DOHH2 (cell line): ENCODE data around the gene TACR2.

Experiments
- H3F3A ChIP-seq: fragments of 200-600 bp; sonication (generic), shearing (Covaris generic); 2 replicates; pipeline ENCODE4 v1.6.0; 2016; ENCODE audit warnings: antibody characterized with exemption, mild to moderate bottlenecking; ENCODE audit not compliant: control insufficient read depth, insufficient read depth
- H3K27ac ChIP-seq: fragments of 200-600 bp; sonication (generic); 2 replicates; pipeline ENCODE4 v1.5.1; 2014; ENCODE audit warnings: low read depth, mild to moderate bottlenecking, low read length, moderate library complexity
- H3K27me3 ChIP-seq: fragments of 200-600 bp; sonication (generic); 2 replicates; pipeline ENCODE4 v1.6.1; 2014; ENCODE audit warnings: mild to moderate bottlenecking, low read length, mixed read lengths; ENCODE audit not compliant: control insufficient read depth
- H3K36me3 ChIP-seq: fragments of 200-600 bp; sonication (generic); 2 replicates; pipeline ENCODE4 v1.6.1; 2014; ENCODE audit warnings: mild to moderate bottlenecking, low read length, moderate library complexity, mixed read lengths; ENCODE audit not compliant: control insufficient read depth
- H3K4me1 ChIP-seq: fragments of 200-600 bp; sonication (generic); 2 replicates; pipeline ENCODE4 v1.6.1; 2014; ENCODE audit warnings: mild to moderate bottlenecking, low read length, mixed read lengths; ENCODE audit not compliant: control insufficient read depth
- H3K4me2 ChIP-seq: fragments of 200-600 bp; sonication (generic); 2 replicates; pipeline ENCODE4 v1.6.0; 2014; ENCODE audit warnings: mild to moderate bottlenecking, low read length, moderate library complexity
- H3K4me3 ChIP-seq: fragments of 200-600 bp; sonication (generic); 2 replicates; pipeline ENCODE4 v1.5.1; 2014; ENCODE audit warnings: mild to moderate bottlenecking, low read length, mixed read lengths
- H3K79me2 ChIP-seq: fragments of 200-600 bp; sonication (generic); 2 replicates; pipeline ENCODE4 v1.6.1; 2014; ENCODE audit warnings: mild to moderate bottlenecking, low read length, mixed read lengths; ENCODE audit not compliant: control insufficient read depth
- H3K9me2 ChIP-seq: fragments of 200-600 bp; sonication (generic); replicated peaks from 2 replicates; pipeline ENCODE4 v1.6.1; 2014; ENCODE audit warnings: mild to moderate bottlenecking, low read length, mixed read lengths; ENCODE audit not compliant: control insufficient read depth
- H3K9me3 ChIP-seq: fragments of 200-600 bp; sonication (generic); 2 replicates; pipeline ENCODE4 v1.6.1; 2014; ENCODE audit warnings: antibody characterized with exemption, low read length, mixed read lengths; ENCODE audit not compliant: control insufficient read depth, insufficient read depth
- H4K20me1 ChIP-seq: fragments of 200-600 bp; sonication (generic); 2 replicates; pipeline ENCODE4 v1.6.0; 2014; ENCODE audit warnings: low read depth, mild to moderate bottlenecking, antibody characterized with exemption, low read length, moderate library complexity; ENCODE audit not compliant: control insufficient read depth, insufficient read depth
- EZH2phosphoT487 ChIP-seq: fragments of 200-600 bp; sonication (generic); IDR thresholded peaks from 2 replicates; pipeline ENCODE4 v1.6.1; 2017; ENCODE audit warnings: borderline replicate concordance, mild to moderate bottlenecking, antibody characterized with exemption, low read length, moderate library complexity, mixed read lengths
- TF ChIP-seq, protein P1 (sequence below): fragments of 200-600 bp; sonication (generic); IDR thresholded peaks from one replicate; pipeline ENCODE4 v1.5.1; 2014; ENCODE audit warnings: antibody characterized with exemption, mild to moderate bottlenecking, low read depth, low read length; ENCODE audit not compliant: poor library complexity, severe bottlenecking

The TACR2 gene

DNA sequence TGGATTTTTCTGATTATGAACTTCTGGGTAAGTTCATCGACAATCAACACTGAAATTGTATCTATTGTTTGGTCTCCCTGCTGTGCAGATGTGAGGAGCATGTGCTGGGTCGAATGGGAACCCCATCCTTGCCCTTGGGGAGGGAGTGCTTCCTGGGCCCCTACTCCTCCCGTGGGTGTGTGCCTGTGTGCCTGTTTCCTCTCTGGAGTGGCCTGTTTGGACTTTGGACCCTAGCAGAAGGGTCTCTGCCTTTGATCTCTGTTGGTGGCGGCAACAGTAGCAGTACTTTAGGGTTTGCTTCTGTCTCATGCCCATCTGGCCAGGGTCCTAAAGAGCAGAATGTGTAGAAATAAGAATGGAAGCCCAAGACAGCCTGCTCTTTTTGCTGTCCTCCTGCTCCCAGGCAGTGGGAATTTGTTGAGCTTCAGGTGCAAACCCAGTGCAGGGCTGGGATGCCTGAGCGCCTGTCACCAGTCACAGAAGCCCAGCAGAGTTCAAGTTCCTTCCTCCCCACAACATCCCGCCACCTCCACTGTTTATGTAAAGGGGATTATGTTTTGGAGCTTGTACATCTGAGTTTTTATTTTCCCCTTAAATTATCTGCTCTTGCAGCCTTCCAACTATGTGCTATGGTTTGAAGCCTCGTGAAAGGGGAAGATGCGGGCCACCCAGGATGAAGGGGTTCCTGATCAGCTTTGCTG lies 1.5 kb upstream of the TACR2 start:
- Histone ChIP-seq H3K4me1 (no peaks in the 10 kb centered on the region), H3K36me3 (no peaks in the 10 kb centered on the region), H3K27ac (no peak overlapping the region), H3K79me2 (no peaks in the 10 kb centered on the region), H3F3A (no peaks in the 10 kb centered on the region), H3K9me3 (no peaks in the 10 kb centered on the region), H3K9me2 (no peaks in the 10 kb centered on the region), H4K20me1 (no peaks in the 10 kb centered on the region), H3K27me3 (0 out of 2 replicates have a peak, but pooled peaks cover 8% of the 10 kb centered on the region), H3K4me3 (no peak overlapping the region), H3K4me2 (no peak overlapping the region)
- TF ChIP-seq EZH2phosphoT487 = no peak

GRCh38 chr10:69417542-69417941 lies 824 bp upstream of the TACR2 start:
- Histone ChIP-seq H3K4me1 (no peaks in the 10 kb centered on the region), H3K9me3 (no peaks in the 10 kb centered on the region), H3K4me3 (no peak overlapping the region), H4K20me1 (no peaks in the 10 kb centered on the region), H3K4me2 (no peak overlapping the region), H3K79me2 (no peaks in the 10 kb centered on the region), H3K36me3 (no peaks in the 10 kb centered on the region), H3F3A (no peaks in the 10 kb centered on the region), H3K27ac (no peak overlapping the region), H3K9me2 (no peaks in the 10 kb centered on the region), H3K27me3 (0 out of 2 replicates have a peak, but pooled peaks cover 8% of the 10 kb centered on the region)
- TF ChIP-seq, protein P1, sequence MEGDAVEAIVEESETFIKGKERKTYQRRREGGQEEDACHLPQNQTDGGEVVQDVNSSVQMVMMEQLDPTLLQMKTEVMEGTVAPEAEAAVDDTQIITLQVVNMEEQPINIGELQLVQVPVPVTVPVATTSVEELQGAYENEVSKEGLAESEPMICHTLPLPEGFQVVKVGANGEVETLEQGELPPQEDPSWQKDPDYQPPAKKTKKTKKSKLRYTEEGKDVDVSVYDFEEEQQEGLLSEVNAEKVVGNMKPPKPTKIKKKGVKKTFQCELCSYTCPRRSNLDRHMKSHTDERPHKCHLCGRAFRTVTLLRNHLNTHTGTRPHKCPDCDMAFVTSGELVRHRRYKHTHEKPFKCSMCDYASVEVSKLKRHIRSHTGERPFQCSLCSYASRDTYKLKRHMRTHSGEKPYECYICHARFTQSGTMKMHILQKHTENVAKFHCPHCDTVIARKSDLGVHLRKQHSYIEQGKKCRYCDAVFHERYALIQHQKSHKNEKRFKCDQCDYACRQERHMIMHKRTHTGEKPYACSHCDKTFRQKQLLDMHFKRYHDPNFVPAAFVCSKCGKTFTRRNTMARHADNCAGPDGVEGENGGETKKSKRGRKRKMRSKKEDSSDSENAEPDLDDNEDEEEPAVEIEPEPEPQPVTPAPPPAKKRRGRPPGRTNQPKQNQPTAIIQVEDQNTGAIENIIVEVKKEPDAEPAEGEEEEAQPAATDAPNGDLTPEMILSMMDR = no peak
- no peak for TF ChIP-seq EZH2phosphoT487

DNA sequence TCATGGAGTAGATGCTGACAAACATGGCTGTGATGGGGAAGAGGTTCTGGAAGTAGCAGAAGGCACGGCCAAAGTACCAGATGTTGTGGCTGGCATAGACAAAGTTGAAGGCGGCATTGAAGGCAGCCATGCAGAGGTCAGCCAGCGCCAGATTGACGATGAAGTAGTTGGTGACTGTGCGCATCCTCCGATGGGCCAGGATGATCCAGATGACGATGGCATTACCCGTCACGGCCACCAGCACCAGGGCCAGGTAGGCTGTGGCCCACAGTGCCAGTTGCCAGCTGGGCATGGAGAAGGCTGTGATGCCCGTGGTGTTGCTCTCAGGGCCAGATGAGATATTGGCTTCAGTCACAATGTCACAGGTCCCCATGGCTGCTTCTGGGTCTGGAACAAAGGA lies 767 bp downstream of the TACR2 start:
- H3K4me1 ChIP-seq = no peaks in the 10 kb centered on the region
- no peaks in the 10 kb centered on the region for H4K20me1 ChIP-seq
- 0 out of 2 replicates have a peak, but pooled peaks cover 8% of the 10 kb centered on the region for H3K27me3 ChIP-seq
- H3K4me2 ChIP-seq = no peak overlapping the region
- H3K9me3 ChIP-seq = no peaks in the 10 kb centered on the region
- no peaks in the 10 kb centered on the region for H3K79me2 ChIP-seq
- no peak overlapping the region for H3K27ac ChIP-seq
- H3K4me3 ChIP-seq = no peak overlapping the region
- no peaks in the 10 kb centered on the region for H3K9me2 ChIP-seq
- no peaks in the 10 kb centered on the region for H3K36me3 ChIP-seq
- TF ChIP-seq, protein P1 = no peak
- TF ChIP-seq EZH2phosphoT487 = no peak
- H3F3A ChIP-seq = no peaks in the 10 kb centered on the region

- no peaks in the 10 kb centered on the region for H3F3A ChIP-seq
- H3K9me2 ChIP-seq = no peaks in the 10 kb centered on the region
- H3K27me3 ChIP-seq = 0 out of 2 replicates have a peak, but pooled peaks cover 8% of the 10 kb centered on the region
- peaks cover 2% of the 10 kb centered on the region for H3K4me1 ChIP-seq
- H3K27ac ChIP-seq = no peak overlapping the region
- H3K9me3 ChIP-seq = no peaks in the 10 kb centered on the region
- H3K4me2 ChIP-seq = no peak overlapping the region
- H3K36me3 ChIP-seq = no peaks in the 10 kb centered on the region
- no peak overlapping the region for H3K4me3 ChIP-seq
- H3K79me2 ChIP-seq = no peaks in the 10 kb centered on the region
- TF ChIP-seq, protein P1 = no peak
- no peak for TF ChIP-seq EZH2phosphoT487
- no peaks in the 10 kb centered on the region for H4K20me1 ChIP-seq
These were observed 1.7 kb downstream of the TACR2 start for GRCh38 chr10:69415049-69415448.
